Stimulated activated CD8-positive, alpha-beta memory T cell treated with anti-CD3 and anti-CD28 coated beads, Interleukin-12 subunit alpha, Interleukin-12 subunit beta, amount 100 ng/mL, for 1 hour (primary cell): ENCODE results near the gene NDRG4.
"Not testable (repeated sequence)": the region's sequence is repeated elsewhere in the genome, so short reads cannot be mapped to it uniquely, and the experiment has no call there.

Source experiments
- DNase-seq: peaks from one replicate; pipeline ENCODE4 v3.0.0-alpha.2; 2020; ENCODE audit warnings: low read depth

The NDRG4 gene

GRCh38 chr16:58465817-58466216, 34.1 kb upstream of the NDRG4 start:
- DNase-seq, result no peak

GRCh38 chr16:58466396-58466795, 33.5 kb upstream of the NDRG4 start:
- DNase-seq, result no peak

- no peak for DNase-seq
Observed at GRCh38 chr16:58467905-58468304, 32.0 kb upstream of the NDRG4 start.

- no peak for DNase-seq
Observed at GRCh38 chr16:58471209-58471975, 28.6 kb upstream of the NDRG4 start.

GRCh38 chr16:58472266-58472665, 27.7 kb upstream of the NDRG4 start:
- DNase-seq, result no peak

GRCh38 chr16:58472827-58473226, 27.1 kb upstream of the NDRG4 start:
- DNase-seq, result no peak

- no peak for DNase-seq
Observed at GRCh38 chr16:58474296-58474695, 25.6 kb upstream of the NDRG4 start.

GRCh38 chr16:58475091-58475619, 24.8 kb upstream of the NDRG4 start:
- DNase-seq, result no peak

GRCh38 chr16:58476791-58477190, 23.2 kb upstream of the NDRG4 start:
- no peak for DNase-seq

- DNase-seq, result no peak
Observed at GRCh38 chr16:58478427-58478826, 21.5 kb upstream of the NDRG4 start.

GRCh38 chr16:58481226-58481869, 18.6 kb upstream of the NDRG4 start:
- DNase-seq, result no peak

- no peak for DNase-seq
Observed at GRCh38 chr16:58481931-58482330, 18.0 kb upstream of the NDRG4 start.

- no peak for DNase-seq
Observed at GRCh38 chr16:58485184-58485887, 14.6 kb upstream of the NDRG4 start.

- peak; percentile 45 for DNase-seq
Observed at GRCh38 chr16:58487566-58488351, 12.2 kb upstream of the NDRG4 start.

- DNase-seq, result no peak
Observed at GRCh38 chr16:58488531-58488930, 11.4 kb upstream of the NDRG4 start.

GRCh38 chr16:58490065-58490464, 9.9 kb upstream of the NDRG4 start:
- no peak for DNase-seq

GRCh38 chr16:58490539-58490938, 9.4 kb upstream of the NDRG4 start:
- DNase-seq, result not testable (repeated sequence)

- no peak for DNase-seq
Observed at GRCh38 chr16:58492066-58492465, 7.9 kb upstream of the NDRG4 start.

- no peak for DNase-seq
Observed at GRCh38 chr16:58492735-58493134, 7.2 kb upstream of the NDRG4 start.

- DNase-seq, result no peak
Observed at GRCh38 chr16:58493756-58494431, 6.0 kb upstream of the NDRG4 start.

- DNase-seq, result no peak
Observed at GRCh38 chr16:58494981-58495520, 4.9 kb upstream of the NDRG4 start.
